ENCODE measurements around the gene SLC25A31. TPM values are rescaled to one million over a fixed set of nuclear protein-coding genes. Genes with fewer than 3 reads are reported as not detected.

SLC25A31 gene
- total RNA-seq, 1 donor from 2014 or later = not detected

DNA sequence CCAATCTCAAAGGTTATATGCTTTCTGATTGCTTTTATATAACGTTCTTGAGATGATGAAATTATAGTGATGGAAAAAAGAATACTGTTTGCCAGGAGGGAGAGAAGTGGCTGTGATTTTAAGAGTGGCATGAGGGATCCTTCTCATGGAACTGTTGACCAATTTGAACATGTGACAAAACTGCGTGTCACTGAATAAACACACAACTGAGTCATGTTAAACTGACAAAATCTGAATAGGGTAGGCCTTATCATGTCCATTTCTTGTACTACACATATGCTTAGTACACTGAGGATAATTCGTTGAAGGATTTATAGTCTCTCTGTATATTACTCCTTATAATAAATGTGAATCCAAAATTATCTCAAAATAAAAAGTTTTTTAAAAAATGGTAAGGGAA, 29.7 kb downstream of the SLC25A31 start:
- Histone ChIP-seq H3K27ac (no peak overlapping the region), H3K4me1 (no peaks in the 10 kb centered on the region), H3K36me3 (no peaks in the 10 kb centered on the region), H3K4me3 (no peak overlapping the region), H3K9me3 (no peaks in the 10 kb centered on the region), H3K27me3 (no peaks in the 10 kb centered on the region)
- intact Hi-C loops (cut with DNase I) = no loop called here
- TF ChIP-seq, protein P1, sequence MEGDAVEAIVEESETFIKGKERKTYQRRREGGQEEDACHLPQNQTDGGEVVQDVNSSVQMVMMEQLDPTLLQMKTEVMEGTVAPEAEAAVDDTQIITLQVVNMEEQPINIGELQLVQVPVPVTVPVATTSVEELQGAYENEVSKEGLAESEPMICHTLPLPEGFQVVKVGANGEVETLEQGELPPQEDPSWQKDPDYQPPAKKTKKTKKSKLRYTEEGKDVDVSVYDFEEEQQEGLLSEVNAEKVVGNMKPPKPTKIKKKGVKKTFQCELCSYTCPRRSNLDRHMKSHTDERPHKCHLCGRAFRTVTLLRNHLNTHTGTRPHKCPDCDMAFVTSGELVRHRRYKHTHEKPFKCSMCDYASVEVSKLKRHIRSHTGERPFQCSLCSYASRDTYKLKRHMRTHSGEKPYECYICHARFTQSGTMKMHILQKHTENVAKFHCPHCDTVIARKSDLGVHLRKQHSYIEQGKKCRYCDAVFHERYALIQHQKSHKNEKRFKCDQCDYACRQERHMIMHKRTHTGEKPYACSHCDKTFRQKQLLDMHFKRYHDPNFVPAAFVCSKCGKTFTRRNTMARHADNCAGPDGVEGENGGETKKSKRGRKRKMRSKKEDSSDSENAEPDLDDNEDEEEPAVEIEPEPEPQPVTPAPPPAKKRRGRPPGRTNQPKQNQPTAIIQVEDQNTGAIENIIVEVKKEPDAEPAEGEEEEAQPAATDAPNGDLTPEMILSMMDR (IDR thresholded peaks at IDR 0.05) = no peak
- DNase-seq (ENCODE audit: low spot score in 2 of 2) = no peak

DNA sequence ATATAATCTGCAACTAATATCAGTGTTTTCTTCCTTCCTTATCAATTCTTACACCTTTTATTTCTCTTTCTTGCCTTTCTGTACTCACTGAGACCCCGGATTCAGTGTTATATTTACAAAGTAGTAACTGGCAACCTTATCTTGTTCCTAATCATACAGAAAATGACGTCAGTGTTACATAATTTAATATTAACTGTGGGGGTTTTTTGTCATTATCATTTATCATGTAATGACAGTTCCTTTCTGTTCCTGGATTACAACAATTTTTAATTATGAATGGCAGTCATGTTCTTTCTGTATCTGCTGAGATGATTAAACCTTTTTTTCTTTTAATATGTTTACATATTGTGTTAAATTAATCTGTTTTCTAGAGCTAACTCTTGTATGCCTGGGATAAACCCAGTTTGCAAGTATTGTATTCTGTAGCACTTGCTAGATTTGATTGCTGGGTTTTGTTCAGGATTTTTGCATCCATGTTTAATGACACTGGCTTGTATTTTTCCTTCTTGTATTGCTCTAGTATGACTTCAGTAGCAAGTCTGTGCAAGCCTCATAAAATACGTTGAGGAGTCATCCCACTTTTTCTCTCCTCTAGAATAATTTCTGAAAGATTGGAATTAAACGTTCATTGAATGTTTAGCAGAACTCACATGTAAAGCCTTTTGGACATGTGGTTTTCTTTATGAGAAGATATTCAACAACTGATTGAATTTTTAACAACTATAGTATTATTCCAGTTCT, 41.5 kb downstream of the SLC25A31 start:
- Histone ChIP-seq H3K4me1 (peaks cover 0 to 2% of the 10 kb centered on the region in 2 donors), H3K9me3 (no peaks in the 10 kb centered on the region), H3K27ac (no peak overlapping the region), H3K27me3 (no peaks in the 10 kb centered on the region), H3K4me3 (no peak overlapping the region), H3K36me3 (no peaks in the 10 kb centered on the region)
- no peak for DNase-seq (ENCODE audit: low spot score in 2 of 2)
- TF ChIP-seq, protein P1 (IDR thresholded peaks at IDR 0.05) = no peak
- intact Hi-C loops (cut with DNase I) = no loop called here

DNA sequence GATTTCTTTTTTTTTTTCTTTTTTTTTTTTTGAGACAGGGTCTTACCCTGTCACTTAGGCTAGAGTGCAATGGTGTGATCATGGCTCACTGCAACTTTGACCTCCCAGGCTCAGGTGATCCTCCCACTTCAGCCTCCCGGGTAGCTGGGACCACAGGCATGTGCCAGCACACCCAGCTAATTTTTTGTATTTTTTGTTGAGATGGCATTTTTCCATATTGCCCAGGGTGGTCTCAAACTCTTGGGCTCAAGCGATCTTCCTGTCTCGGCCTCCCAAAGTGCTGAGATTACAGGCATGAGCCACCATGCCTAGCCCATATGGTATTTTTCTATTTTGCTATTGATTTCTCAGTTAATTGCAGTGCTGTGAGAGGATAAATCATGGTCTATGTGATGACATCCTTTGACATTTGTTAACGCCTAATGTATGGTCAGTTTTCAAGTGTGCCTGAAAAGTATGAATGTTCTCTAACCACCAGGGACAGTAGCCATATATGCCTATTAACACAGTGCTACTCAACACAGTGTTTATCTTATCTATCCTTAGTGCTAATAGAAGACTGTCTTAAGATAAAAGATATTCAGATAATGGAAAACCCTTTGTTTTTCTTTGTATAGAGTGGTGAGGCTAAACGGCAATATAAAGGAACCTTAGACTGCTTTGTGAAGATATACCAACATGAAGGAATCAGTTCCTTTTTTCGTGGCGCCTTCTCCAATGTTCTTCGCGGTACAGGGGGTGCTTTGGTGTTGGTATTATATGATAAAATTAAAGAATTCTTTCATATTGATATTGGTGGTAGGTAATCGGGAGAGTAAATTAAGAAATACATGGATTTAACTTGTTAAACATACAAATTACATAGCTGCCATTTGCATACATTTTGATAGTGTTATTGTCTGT, 42.8 kb downstream of the SLC25A31 start:
- no peak overlapping the region for H3K27ac ChIP-seq
- no peaks in the 10 kb centered on the region for H3K27me3 ChIP-seq
- intact Hi-C loops (cut with DNase I) = no loop called here
- H3K9me3 ChIP-seq = no peaks in the 10 kb centered on the region
- no peak for DNase-seq (ENCODE audit: low spot score in 2 of 2)
- H3K4me1 ChIP-seq = peaks cover 0 to 2% of the 10 kb centered on the region in 2 donors
- H3K4me3 ChIP-seq = no peak overlapping the region
- TF ChIP-seq, protein P1 (IDR thresholded peaks at IDR 0.05) = no peak
- no peaks in the 10 kb centered on the region for H3K36me3 ChIP-seq

GRCh38 chr4:127775843-127776242, 45.6 kb downstream of the SLC25A31 start:
- no peaks in the 10 kb centered on the region for H3K4me1 ChIP-seq
- no peaks in the 10 kb centered on the region for H3K9me3 ChIP-seq
- no peak overlapping the region for H3K27ac ChIP-seq
- no peak for DNase-seq (ENCODE audit: low spot score in 2 of 2)
- H3K4me3 ChIP-seq = no peak overlapping the region
- H3K27me3 ChIP-seq = no peaks in the 10 kb centered on the region
- intact Hi-C loops (cut with DNase I) = no loop called here
- H3K36me3 ChIP-seq = no peaks in the 10 kb centered on the region
- TF ChIP-seq, protein P1 (IDR thresholded peaks at IDR 0.05) = no peak

DNA sequence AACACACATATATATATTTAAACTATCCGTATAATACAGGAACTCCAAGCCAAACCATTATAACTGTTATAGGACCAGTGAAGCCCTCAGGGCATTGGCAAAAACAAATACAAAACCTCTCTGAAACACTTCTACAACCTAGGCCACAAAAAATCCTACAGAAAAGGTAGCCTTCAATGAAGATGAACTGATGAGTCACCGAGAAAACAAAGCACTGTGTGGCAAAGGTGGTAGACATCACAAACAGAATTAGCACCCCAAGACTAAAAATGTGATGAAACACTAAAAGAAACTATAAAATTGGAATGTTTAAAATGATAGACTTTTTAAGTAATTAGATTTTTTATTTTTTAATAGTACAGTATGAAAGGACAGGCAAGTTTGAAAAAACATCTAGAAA, 46.4 kb downstream of the SLC25A31 start:
- Histone ChIP-seq H3K27ac (no peak overlapping the region), H3K27me3 (no peaks in the 10 kb centered on the region), H3K4me3 (no peak overlapping the region), H3K4me1 (no peaks in the 10 kb centered on the region), H3K36me3 (no peaks in the 10 kb centered on the region), H3K9me3 (no peaks in the 10 kb centered on the region)
- intact Hi-C loops (cut with DNase I) = no loop called here
- DNase-seq (ENCODE audit: low spot score in 2 of 2) = no peak
- TF ChIP-seq, protein P1 (IDR thresholded peaks at IDR 0.05) = no peak
